Stimulated activated CD4-positive, alpha-beta T cell treated with anti-CD3 and anti-CD28 coated beads, Interleukin-12 subunit alpha, Interleukin-12 subunit beta, amount 100 ng/mL, for 4 hours (primary cell): ENCODE measurements around the gene UNC79.

Experiments
- DNase-seq: peaks from one replicate; pipeline ENCODE4 v3.0.0-alpha.2; 2020

UNC79 gene

DNA sequence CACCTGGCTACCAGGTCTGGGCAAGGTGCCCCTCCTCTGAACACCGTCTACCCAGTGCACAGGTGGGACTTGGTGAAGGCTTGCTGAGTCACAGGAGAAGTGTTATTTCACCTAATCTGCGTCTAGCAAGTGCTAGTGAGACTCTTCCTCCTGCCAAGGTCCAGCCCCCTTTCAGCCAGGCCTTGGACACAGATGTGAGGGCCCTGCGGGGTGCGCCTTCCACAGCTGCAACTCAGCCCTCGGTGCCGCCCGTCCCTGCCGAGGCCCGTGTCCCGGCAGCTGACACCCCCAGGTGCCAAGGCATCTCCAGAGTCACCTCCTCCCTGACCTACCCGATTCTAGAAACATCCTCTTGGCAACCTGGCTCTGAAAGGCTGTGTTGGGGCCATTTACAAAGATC lies 302.5 kb downstream of the UNC79 start:
- DNase-seq = no peak

DNA sequence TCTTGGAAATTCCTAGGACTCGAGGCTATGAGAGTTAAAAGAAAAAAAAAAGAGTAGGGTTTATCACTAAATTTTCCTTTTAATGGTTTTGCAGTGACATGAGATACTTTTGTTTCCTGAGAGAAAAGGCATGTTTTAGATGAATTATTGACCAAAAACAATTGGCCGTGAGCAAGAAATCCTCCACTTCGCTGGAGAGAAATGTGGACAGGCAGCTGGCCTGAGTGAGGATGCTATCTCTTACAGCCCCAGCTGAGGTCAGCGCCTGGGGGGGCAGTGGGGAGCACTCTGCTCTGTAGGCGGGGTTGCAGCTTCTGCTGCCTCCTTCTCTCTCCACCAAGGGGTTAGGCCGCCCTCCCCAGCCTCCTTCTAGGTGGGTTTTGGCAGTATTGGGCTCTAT lies 302.9 kb downstream of the UNC79 start:
- DNase-seq = no peak

GRCh38 chr14:93734086-93734822 lies 303.5 kb downstream of the UNC79 start:
- DNase-seq = no peak

DNA sequence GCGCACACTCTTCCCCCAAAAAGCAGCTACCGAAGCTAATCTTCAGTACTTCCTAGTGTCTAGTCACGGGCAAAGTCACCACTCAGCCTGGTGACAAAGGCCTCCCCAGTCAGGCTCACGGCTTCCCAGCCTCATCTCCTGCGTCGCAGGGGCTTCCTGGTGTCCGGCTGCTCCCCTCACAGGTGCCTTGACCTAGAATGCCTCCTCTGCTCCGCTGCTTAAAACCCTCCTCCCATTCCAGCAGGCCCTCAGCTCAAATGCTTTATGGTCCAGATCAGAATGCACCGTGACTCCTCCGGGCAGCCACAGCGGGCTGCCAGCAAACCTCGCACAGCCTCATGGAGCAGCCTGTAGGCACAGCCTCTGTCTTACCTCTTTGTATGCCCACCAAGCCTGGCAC lies 304.5 kb downstream of the UNC79 start:
- DNase-seq = no peak

- no peak for DNase-seq
These were observed 305.8 kb downstream of the UNC79 start for GRCh38 chr14:93736378-93737014.

DNA sequence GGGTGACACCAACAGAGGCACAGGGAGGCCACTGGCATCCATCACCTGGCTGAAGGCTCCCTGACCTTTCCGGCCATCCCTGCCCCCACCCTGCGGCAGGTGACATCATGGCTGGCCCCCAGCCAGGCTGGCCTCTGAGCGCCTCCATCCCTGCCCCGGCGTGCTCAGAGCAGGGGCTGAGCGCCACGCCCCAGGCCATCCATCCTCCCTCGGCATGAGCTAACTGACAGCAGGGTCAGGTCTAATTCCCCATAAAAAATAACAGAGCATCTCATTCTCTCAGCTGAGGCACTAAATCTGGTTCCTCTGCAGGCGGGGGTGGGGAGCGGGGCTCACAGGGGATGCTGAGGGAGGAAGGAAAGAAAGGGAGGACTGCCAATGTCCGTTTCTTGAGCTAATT lies 306.9 kb downstream of the UNC79 start:
- no peak for DNase-seq

GRCh38 chr14:93741556-93742230 lies 311.0 kb downstream of the UNC79 start:
- DNase-seq = no peak

GRCh38 chr14:93742761-93743160 lies 312.0 kb downstream of the UNC79 start:
- no peak for DNase-seq

GRCh38 chr14:93743270-93744060 lies 312.7 kb downstream of the UNC79 start:
- DNase-seq = no peak

DNA sequence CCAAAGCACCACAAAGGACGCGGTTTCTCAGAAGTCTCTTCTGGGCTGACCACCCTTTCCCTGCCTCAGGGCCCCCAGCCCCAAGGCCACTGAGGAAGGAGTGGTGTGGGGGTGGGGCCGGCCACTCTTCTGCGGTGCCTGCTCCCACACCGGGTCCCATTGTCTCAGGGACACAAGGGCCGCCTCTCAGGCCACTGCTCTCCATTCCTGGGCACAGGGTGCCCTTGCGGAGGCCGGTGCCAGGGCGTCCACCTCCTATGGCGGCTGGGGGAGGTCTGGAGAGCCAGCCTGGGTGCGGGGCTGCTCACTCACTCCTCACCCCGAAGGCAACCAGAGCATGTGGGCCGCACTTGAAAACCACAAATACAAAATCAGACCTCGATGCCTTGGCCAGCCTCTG lies 313.4 kb downstream of the UNC79 start:
- no peak for DNase-seq

- no peak for DNase-seq
These were observed 314.1 kb downstream of the UNC79 start for GRCh38 chr14:93744876-93745275.

DNA sequence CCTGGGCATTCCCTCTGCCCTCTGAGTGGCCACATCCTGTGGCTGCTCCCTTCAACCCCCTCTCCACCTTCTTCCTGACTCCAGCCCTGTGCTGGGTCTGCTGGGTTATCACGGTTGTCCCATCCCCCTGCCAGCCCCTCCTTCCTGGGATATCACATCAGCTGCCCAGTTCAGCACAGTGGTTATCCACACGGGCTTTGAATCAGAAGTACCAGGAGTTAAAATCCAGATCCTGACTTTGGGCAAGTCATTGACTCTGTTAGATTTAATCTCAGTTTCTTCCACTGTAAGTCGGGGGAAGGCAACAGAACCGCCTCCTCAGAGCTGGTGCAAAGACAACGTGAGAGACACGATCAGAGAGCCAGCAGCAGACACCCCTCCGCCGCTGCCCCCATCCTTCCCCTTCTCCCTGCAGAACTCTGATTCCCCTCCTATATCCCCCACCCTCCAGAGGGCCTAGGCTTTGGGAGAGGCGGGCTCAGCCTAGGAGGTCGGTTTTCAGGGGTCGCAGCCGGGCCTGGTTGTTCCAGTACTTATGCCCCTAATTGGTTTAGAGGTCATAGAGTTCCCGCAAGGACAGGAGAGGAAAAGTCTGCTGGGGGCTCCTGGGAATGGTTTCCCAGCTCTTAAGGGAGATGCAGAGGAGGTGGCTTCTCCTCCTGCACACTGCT lies 315.0 kb downstream of the UNC79 start:
- DNase-seq = no peak

DNA sequence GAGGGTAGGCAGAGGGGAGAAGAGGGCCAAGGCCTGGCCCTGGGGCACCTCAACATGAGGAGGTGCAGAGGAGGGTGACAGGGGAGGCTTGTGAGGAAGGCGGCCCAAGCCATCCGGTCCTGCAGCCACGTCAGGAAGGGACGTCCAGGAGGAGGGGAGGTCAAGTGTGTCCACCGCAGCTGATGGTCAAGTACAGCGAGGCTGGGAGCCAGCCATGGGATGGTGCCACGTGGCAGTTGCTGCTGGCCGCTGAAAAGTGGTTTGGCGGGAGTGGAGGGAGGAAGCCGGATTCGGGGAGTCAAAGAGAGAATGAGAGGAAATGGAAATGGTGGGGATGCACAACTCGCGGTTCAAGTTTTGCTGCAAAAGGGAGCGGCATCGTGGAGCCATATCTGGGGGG lies 316.4 kb downstream of the UNC79 start:
- DNase-seq = no peak

- DNase-seq = no peak
These were observed 316.8 kb downstream of the UNC79 start for GRCh38 chr14:93747560-93747959.

GRCh38 chr14:93748208-93749075 lies 317.7 kb downstream of the UNC79 start:
- DNase-seq = no peak

- DNase-seq = no peak
These were observed 318.3 kb downstream of the UNC79 start for GRCh38 chr14:93749076-93749420.

DNA sequence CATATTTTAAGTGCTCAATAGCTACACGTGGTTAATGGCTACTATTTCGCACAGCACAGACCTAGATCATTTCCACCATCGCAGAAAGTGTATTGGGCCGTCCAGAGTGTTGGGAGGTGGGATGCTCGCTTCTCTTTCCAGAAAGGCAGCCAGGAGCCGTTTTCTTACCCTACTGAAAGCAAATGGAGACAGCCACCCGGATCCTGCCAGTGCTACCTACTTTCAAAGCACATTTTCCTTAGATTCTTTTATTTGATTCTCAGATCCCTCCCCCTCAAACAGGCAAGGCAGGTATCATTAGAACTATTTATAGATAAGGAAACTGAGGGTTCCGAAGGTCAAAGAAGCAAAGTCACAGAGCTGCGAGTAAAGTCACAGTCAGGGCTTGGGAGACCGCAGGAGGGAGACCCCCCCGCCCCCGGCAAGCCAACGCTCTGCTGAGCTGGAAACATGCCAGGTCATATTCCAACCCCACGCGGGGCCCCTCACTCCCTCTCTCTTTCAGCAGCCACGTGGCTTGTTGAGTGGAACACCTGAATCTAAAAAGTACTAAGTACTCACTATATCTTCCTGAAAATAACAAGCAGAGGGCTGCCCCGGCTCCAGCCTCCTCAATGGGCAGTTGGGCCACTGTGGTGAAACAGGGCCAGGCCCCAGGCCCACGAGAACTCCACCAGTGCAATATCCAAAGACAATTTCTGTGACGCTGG lies 321.4 kb downstream of the UNC79 start:
- no peak for DNase-seq

- DNase-seq = no peak
These were observed 322.3 kb downstream of the UNC79 start for GRCh38 chr14:93752980-93753561.

GRCh38 chr14:93753647-93754046 lies 322.9 kb downstream of the UNC79 start:
- DNase-seq = no peak

DNA sequence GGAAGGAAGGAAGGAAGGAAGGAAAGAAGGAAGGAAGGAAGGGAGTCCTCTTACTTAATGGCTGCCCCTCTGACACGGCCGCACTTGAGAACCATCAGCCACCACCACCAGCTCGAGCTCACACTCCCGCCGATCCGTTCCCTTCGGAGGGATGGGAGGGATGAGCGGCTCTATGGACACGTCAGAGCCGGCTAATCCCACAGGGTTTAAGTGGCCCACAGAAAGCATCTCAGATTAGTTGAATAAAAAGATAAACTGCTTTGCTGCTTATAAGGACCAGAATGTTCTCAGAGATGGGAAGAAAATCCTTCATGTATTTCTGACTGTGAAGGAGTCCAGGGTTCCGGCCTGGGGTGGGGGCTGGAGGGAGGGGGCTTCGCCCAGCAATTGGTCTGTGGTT lies 326.5 kb downstream of the UNC79 start:
- no peak for DNase-seq
